GM19099 (cell line): Measurements from ENCODE around the gene SLC5A10.

ENCODE experiments used
- POLR2A ChIP-seq: IDR thresholded peaks from 3 replicates; pipeline ENCODE4 v1.6.1; 2011; ENCODE audit warnings: low read depth; ENCODE audit not compliant: insufficient read length; ENCODE audit errors: extremely low read depth

The SLC5A10 gene

GRCh38 chr17:18933102-18934058 is 18.6 kb upstream of the SLC5A10 start:
- no peak for TF ChIP-seq POLR2A

GRCh38 chr17:18937981-18938691 is 13.8 kb upstream of the SLC5A10 start:
- TF ChIP-seq POLR2A = no peak

- no peak for TF ChIP-seq POLR2A
These were observed 13.3 kb upstream of the SLC5A10 start for GRCh38 chr17:18938692-18939023.

GRCh38 chr17:18944646-18945045 is 7.3 kb upstream of the SLC5A10 start:
- TF ChIP-seq POLR2A = no peak

- no peak for TF ChIP-seq POLR2A
These were observed 5.4 kb upstream of the SLC5A10 start for GRCh38 chr17:18946536-18946935.

- no peak for TF ChIP-seq POLR2A
These were observed 4.1 kb upstream of the SLC5A10 start for GRCh38 chr17:18947866-18948265.

GRCh38 chr17:18948476-18949006 is 3.4 kb upstream of the SLC5A10 start:
- no peak for TF ChIP-seq POLR2A

GRCh38 chr17:18949566-18949965 is 2.4 kb upstream of the SLC5A10 start:
- TF ChIP-seq POLR2A = no peak

GRCh38 chr17:18950346-18950745 is 1.6 kb upstream of the SLC5A10 start:
- no peak for TF ChIP-seq POLR2A

- TF ChIP-seq POLR2A = no peak
These were observed 740 bp upstream of the SLC5A10 start for GRCh38 chr17:18950944-18951905.

- TF ChIP-seq POLR2A = no peak
These were observed 1.3 kb downstream of the SLC5A10 start for GRCh38 chr17:18953231-18953728.

- TF ChIP-seq POLR2A = no peak
These were observed 2.4 kb downstream of the SLC5A10 start for GRCh38 chr17:18954321-18954720.

- TF ChIP-seq POLR2A = no peak
These were observed 3.0 kb downstream of the SLC5A10 start for GRCh38 chr17:18955009-18955408.

GRCh38 chr17:18956581-18956980 is 4.6 kb downstream of the SLC5A10 start:
- no peak for TF ChIP-seq POLR2A
